ENCODE results near the gene BMF. TPM values are rescaled to one million over a fixed set of nuclear protein-coding genes. Genes with fewer than 3 reads are reported as not detected.

Gene BMF
- total RNA-seq, 4 donors from 2014 or later: 4.6 to 8.3 (median 6.3) TPM

GRCh38 chr15:40060236-40060961 lies 48.3 kb downstream of the BMF start:
- H3K9me3 ChIP-seq: no peaks in the 10 kb centered on the region
- intact Hi-C loops (cut with DNase I): no loop called here
- no peak overlapping the region for H3K27ac ChIP-seq (replicated peaks in 1 of 4)
- 92% methylated on average over 10 of the region's 10 CpGs for WGBS
- TF ChIP-seq EP300 (IDR thresholded peaks at IDR 0.05): no peak
- TF ChIP-seq POLR2AphosphoS5 (IDR thresholded peaks at IDR 0.05): no peak
- TF ChIP-seq POLR2A (IDR thresholded peaks at IDR 0.05; ENCODE audit: low read depth): no peak
- no peak for TF ChIP-seq CTCF (IDR thresholded peaks at IDR 0.05)
- peaks cover 0 to 23% (median 3%) of the 10 kb centered on the region in 4 donors for H3K36me3 ChIP-seq
- H3K4me3 ChIP-seq: no peak overlapping the region
- DNase-seq (ENCODE audit: extremely low spot score): no peak
- H3K4me1 ChIP-seq: peaks cover 0 to 9% (median 1%) of the 10 kb centered on the region in 4 donors
- no peaks in the 10 kb centered on the region for H3K27me3 ChIP-seq

DNA sequence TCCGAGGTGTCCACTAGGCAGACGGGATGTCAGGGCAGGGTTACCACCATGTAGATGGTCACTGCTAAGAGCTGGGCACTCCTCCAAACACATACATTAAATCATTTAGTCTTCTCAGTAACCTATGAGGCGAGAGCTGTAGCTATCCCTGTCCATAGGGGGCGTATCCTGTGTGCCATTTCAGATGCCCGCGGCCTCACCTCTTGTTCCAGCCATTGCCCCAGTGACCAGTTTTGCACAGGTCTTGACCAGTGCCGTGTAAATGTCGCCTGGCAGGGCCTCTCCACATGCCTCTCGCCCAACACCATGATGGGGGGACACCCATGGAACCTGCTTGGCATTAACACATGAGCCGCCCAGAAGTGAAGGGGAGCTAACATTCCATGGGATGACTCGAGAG lies 48.9 kb downstream of the BMF start:
- no peak for DNase-seq (ENCODE audit: extremely low spot score)
- Histone ChIP-seq H3K9me3 (no peaks in the 10 kb centered on the region), H3K36me3 (peaks cover 0 to 19% (median under 1%) of the 10 kb centered on the region in 4 donors), H3K27ac (replicated peaks in 1 of 4) (no peak overlapping the region), H3K27me3 (no peaks in the 10 kb centered on the region), H3K4me1 (peaks cover 0 to 15% (median 7%) of the 10 kb centered on the region in 4 donors), H3K4me3 (no peak overlapping the region)
- TF ChIP-seq POLR2A (IDR thresholded peaks at IDR 0.05; ENCODE audit: low read depth): no peak
- TF ChIP-seq CTCF (IDR thresholded peaks at IDR 0.05): no peak
- no peak for TF ChIP-seq EP300 (IDR thresholded peaks at IDR 0.05)
- TF ChIP-seq POLR2AphosphoS5 (IDR thresholded peaks at IDR 0.05): no peak
- WGBS: 90% methylated on average over 7 of the region's 11 CpGs
- intact Hi-C loops (cut with DNase I): no loop called here

DNA sequence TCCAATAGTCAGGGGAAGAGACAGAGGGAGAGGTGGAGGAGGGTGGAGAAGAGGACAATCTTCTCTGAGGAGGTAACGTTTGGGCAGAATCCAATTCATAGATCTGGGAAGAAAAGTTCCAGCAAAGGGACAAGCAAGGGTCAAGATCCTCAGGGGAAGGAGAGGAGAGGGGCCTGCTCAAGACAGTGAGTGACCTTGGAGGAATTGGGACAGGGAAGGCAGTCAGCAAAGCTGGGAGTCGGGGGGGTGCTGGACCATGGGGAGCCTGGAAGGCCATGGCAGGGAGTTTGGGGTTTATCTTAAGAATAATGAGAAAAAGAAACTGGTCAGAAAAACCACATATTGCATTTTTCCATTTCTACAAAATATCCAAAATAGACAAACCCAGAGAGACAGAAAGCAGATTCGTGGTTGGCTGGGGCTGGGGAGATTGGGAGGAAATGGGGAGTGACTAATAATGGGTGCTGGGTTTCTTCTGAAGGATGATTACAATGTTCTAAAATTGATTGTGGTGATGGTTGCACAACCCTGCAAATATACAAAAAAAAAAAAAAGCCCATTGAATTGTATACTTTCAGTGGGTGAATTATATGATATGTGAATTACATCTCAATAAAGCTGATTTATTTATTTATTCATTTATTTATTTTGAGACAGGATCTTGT lies 50.1 kb downstream of the BMF start:
- 92% methylated on average over 3 of the region's 3 CpGs for WGBS
- Histone ChIP-seq H3K36me3 (peaks cover 0 to 26% (median 10%) of the 10 kb centered on the region in 4 donors), H3K9me3 (no peaks in the 10 kb centered on the region), H3K27ac (replicated peaks in 1 of 4) (no peak overlapping the region), H3K27me3 (no peaks in the 10 kb centered on the region), H3K4me1 (peaks cover 0 to 18% (median 11%) of the 10 kb centered on the region in 4 donors), H3K4me3 (no peak overlapping the region)
- DNase-seq (ENCODE audit: extremely low spot score): no peak
- TF ChIP-seq POLR2A (IDR thresholded peaks at IDR 0.05; ENCODE audit: low read depth): no peak
- no peak for TF ChIP-seq CTCF (IDR thresholded peaks at IDR 0.05)
- no peak for TF ChIP-seq POLR2AphosphoS5 (IDR thresholded peaks at IDR 0.05)
- TF ChIP-seq EP300 (IDR thresholded peaks at IDR 0.05): no peak
- intact Hi-C loops (cut with DNase I): no loop called here

GRCh38 chr15:40055576-40056293 lies 52.9 kb downstream of the BMF start:
- Histone ChIP-seq H3K27me3 (no peaks in the 10 kb centered on the region), H3K27ac (replicated peaks in 1 of 4) (no peak overlapping the region), H3K9me3 (no peaks in the 10 kb centered on the region), H3K36me3 (peaks cover 0 to 27% (median 10%) of the 10 kb centered on the region in 4 donors), H3K4me1 (peaks cover 0 to 18% (median 13%) of the 10 kb centered on the region in 4 donors), H3K4me3 (no peak overlapping the region)
- TF ChIP-seq CTCF (IDR thresholded peaks at IDR 0.05) (no peak), POLR2A (IDR thresholded peaks at IDR 0.05; ENCODE audit: low read depth) (no peak), POLR2AphosphoS5 (IDR thresholded peaks at IDR 0.05) (no peak), EP300 (IDR thresholded peaks at IDR 0.05) (no peak)
- WGBS: 87% methylated on average over 13 of the region's 14 CpGs
- intact Hi-C loops (cut with DNase I): no loop called here
- no peak for DNase-seq (ENCODE audit: extremely low spot score)
